DMS153 treated with DMSO at 0.1 percent for 48 hours (cell line): ENCODE measurements around the gene HOXA10.

Experiments
- DNase-seq: peaks from one replicate; lab custom pipeline; 2025; ENCODE audit not compliant: unreplicated experiment; lab: John Stamatoyannopoulos, UW

Gene HOXA10

DNA sequence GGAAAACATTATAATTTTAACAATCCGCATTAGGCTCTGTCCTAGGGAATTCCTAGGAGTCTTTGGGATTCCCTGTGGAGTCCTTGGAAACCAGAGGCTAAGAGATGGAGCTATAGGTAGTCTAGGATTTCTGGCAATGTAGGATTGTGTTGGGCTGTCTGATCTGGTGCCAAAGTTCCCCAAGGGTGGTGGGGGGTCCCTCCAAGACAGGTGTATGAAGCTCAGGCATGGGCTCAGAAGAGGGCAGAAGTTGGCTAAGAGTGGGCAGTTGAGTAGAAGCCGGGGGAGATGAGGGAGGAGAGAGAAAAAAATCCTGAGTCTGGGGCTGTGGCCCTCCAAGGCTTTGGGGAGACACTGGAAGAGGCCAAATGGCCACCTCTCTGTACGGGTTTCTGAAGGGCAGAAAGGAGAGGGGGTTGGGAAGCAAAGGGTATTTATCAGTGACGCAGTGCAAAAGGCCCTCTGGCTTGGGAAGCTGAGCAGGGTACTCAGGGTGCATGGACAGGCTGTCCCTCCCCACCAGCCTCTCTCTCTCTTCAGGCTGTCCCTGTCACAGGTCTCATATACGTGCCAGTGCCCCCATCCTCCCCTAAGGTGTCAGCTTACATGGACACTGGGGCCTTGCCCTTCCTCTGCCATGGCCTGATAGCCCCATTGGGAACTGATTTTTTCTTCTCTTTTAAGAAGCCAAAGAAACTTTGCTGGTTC lies 27.5 kb downstream of the HOXA10 start:
- no peak for DNase-seq

DNA sequence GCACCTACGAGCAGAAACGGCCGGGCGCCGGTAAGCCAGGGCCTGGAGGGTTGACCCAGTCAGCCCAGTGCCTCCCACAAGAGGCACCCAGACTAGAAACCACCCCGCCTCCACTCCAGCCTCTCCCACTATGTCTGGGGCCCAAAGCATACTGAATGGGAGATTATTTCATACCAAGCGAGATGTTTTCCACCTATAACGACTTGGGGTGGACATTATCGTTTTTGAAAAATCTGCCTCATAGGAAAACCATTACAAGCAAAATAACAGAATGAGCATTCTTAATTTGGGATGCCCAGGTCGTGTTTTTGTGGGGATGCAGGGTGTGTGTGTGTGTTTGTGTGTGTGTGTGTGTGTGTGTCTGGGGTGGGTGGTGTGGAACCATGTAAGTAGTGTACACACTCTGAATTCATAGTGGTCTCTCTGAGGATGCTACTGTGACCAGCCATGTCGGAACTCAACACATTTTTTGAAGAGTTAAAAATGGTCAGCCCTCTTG lies 28.2 kb downstream of the HOXA10 start:
- DNase-seq = no peak

DNA sequence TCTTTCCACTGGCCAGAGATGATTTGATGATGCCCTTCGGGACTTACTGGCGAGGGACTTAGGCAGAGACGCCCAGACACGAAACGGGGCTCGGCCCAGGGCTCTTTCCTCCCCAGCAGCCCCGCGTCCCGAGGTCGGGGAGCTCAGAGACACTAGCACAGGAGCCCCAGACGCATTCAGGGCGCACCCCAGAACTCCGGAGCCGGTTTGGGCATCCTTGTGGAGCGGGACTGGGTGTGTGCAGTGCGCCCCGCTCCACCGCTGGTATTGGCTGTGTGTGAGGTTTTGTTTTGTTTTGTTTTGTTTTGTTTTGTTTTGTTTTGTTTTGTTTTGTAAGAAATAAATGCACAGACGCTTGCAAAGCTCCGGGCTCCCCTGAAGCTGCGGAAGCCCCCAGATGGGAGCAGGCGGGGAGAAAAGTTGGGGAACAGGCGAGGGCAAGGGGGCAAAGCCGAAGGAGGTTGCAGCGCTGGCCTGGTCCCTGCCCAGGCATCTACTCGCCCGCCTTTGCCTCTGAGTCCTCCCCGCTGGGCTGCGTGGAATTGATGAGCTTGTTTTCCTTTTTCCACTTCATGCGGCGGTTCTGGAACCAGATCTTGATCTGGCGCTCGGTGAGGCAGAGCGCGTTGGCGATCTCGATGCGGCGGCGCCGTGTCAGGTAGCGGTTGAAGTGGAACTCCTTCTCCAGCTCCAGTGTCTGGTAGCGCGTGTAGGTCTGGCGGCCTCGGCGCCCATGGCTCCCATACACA lies 28.8 kb downstream of the HOXA10 start:
- DNase-seq = no peak

DNA sequence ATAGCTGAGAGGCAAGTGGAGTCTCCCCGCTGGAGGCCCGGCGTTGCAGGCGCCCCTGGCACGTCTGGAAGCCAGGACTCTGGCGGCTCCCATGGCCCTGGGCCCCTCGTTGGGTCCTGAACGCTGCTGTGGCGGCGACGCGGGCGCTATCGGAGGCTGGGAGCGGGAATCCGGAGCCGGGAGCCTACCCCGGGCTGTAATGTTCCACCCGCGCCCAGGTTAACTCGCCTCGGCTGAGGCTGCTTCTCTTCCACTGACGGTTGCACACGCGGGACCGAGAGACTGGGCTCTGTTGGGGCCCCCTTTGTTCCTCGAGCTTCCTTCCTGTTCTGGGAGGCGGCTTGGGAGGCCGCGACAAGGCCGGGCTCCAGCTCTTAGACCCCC lies 29.3 kb downstream of the HOXA10 start:
- no peak for DNase-seq

DNA sequence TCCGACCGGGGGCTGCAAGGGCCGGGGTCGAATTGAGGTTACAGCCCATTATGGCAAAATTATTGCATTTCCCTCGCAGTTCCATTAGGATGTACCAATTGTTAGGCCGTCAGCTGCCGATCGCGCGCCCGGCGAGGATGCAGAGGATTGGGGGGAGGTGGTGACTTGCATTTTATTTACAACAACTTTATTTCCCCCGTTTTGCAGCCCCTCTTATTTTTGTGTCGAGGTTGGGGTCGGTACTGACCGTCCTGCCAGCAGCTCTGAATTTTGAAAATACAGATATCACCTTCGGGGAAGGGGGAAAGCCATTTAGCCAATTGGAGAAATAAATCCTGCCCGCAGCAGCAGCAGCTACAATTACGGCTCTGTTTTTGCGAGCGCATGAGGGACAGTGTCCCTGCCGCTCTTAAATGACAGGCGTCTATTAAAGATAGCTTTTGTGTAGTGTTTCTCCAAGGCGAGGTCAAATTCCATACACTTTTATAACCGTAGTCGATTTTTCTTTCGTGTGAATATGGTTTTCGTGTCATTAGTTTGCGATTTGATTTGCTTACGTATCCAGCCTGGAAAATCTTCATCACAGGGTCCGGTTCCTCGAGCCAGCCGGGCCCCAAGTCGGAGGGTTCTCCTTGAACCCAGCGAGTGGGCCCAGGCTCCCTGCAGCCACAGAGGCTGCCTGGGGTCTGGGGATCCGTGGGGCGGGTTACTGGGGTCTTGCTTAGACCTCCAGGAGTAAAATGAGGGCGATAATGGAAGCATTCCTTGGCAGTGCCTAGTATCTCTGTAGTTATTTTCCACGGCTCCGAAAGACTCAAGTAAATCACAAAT lies 30.0 kb downstream of the HOXA10 start:
- no peak for DNase-seq

DNA sequence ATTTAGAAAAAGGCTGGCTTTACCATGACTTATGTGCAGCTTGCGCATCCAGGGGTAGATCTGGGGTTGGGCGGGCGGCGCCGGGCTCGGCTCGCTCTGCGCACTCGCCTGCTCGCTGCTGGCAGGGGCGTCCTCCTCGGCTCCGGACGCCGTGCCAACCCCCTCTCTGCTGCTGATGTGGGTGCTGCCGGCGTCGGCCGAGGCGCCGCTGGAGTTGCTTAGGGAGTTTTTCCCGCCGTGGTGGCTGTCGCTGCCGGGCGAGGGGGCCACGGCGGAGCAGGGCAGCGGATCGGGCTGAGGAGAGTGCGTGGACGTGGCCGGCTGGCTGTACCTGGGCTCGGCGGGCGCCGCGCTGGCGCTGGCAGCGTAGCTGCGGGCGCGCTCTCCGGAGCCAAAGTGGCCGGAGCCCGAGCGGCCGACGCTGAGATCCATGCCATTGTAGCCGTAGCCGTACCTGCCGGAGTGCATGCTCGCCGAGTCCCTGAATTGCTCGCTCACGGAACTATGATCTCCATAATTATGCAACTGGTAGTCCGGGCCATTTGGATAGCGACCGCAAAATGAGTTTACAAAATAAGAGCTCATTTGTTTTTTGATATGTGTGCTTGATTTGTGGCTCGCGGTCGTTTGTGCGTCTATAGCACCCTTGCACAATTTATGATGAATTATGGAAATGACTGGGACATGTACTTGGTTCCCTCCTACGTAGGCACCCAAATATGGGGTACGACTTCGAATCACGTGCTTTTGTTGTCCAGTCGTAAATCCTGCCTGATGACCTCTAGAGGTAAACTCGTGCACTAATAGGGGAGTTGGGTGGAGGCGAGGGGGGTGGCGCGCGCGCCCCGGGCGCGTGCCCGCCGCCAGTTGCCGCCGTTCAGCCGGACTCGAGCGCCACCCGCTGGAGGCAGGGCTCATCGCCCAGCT lies 30.8 kb downstream of the HOXA10 start, which contains the start of gene HOXA5:
HOXA5 (minus strand) TSS at position 659 of the 927 bp plus-strand sequence; CDS start at position 585, 74 bp downstream.
- DNase-seq = no peak

DNA sequence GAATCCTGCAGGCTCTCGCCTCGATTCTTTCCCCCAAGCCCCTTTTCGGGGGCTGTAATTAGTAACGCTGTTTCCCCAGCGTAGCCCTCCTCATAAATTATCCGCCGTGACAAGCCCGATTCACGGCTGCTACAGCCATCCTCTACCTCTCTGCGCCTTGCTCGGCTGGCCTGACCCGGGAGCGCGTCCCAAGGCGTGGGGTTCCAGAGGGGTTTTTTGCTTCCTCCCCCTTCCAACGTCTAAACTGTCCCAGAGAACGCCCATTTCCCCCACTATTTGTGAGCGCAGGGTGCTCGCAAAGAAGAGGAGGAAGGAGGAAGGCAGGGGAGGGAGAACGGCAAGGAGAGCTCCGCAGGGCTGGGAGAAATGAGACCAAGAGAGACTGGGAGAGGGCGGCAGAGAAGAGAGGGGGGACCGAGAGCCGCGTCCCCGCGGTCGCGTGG lies 31.5 kb downstream of the HOXA10 start:
- no peak for DNase-seq

DNA sequence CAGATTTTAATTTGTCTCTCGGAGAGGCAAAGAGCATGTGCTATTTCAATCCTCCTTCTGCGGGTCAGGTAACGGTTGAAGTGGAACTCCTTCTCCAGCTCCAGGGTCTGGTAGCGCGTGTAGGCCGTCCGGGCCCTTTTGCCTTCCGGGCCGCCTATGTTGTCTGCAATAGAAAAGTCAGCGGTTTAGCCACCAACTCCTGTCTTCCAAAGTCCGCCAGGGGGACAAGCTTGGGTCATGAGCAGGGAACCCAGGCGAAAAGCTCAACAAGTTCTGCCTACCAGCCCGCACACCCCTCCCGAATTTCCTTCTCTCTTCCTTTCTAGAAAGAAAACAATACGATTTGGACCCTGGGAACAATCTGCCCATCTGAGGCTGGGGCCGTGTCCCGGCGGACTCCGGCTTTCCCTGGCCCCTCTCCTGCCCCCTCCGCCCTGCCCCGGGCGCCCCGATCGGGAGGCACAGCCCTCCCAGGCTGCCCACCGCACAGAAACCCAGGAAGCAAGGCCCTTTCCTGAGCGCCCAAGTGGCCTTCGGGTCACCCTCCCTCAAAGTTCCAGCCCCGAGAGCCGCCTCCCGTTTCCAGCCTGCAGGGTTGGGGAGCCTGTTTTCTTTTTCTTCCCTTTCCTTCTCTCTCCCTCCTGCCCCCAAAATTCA lies 32.1 kb downstream of the HOXA10 start:
- DNase-seq = no peak

DNA sequence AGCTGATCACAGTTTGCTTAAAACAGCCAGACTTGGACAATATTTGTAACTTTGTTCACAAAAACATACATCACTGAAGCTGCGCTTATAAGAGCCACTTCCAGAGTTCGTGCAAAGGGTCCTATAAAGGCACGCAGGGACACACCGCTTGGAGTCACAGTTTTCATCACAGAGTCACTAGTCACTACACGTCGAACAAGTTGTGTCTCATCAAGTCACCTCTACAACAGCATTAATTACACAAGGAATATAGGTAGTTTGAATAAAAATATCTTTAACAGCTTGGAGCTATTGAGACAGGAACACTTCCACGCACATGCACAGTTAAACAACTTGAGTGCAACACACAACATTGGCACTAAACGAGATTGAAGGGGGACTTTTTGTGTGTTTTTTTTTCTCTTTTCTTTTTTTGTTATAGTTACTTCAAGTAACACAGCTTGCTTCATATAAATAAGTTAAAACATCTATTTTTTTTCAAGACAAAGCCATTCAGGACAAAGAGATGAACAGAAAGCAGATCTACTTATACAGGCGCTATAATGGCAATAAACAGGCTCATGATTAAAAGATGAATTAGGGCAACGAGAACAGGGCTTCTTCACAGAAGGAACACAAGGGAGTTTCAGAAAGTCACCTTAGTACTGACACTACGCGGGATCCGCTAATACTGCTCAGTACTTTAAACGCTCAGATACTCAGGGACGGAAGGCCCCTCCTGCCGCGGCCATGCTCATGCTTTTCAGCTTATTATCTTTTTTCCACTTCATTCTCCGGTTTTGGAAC lies 32.8 kb downstream of the HOXA10 start:
- DNase-seq = no peak

DNA sequence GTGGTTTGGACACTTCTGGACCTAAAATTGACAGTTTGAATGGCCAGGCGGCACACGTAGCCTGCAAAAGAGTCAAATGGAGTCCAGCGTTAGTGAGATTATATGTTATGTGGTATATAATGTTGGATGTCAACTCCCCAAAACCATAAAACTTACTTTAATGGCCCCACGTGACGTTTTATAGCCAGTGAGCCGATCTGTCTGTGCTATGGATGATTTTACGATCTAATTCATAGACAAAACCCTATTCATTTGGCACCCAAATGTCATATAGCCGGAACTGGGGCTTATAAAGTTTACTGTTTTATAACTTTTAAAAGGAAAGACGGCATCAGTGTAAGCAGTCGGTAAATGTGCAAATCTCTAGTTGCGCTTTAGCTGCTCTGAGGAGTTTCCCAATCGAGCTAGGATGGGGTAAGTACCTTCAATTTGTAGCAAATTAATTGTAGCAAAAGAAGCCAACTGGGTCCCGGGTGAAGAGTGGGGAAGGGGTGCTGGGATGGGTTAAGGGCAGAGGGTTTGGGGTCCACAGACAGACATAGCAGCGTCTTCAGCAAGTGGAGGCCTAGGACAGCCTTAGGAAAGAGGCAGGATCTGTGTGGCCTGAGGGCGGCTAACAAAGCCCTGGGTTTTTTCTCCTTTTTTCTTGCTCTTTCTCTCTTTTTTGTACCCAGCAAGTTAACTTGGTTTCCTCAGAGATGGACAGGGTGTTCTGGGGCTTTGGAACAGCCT lies 33.8 kb downstream of the HOXA10 start:
- no peak for DNase-seq

DNA sequence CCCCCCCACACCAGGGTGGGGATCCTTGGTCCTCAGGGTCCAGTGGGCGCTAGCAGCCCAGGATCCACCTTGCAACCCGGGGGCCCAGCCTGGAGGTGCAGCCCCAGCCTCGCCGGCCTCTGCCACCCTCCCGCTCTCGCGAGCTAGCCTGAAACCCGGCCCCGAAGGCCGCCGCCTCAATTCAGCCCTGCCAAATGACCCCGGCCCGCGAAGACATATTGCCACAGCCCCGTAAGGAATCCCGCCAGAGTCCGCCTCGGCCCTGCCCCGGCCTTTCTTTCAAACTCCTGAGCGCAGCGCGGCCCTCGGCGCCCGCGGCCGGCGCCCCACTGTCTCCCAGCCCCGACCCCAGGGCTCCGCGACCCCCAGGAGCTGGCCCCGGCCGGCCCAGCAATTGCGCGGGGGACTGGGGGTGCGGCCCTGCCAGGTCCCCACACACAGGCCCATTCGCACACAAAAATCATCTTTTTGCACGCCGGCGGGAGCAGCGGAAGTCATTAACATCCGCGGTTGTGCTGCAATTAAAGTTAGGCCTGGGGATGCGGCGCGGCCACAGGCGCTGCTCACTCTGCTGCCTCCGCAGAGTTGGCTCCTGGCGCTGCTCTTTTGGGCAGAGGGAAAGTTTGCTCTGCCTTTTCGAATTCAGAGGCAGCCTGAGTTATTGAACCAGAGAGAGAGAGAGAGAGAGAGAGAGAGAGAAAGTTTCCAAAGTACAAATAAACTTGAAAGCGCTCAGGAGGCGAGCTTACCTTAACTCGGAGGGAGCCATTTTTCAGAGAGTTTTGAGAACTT lies 34.6 kb downstream of the HOXA10 start:
- DNase-seq = no peak

DNA sequence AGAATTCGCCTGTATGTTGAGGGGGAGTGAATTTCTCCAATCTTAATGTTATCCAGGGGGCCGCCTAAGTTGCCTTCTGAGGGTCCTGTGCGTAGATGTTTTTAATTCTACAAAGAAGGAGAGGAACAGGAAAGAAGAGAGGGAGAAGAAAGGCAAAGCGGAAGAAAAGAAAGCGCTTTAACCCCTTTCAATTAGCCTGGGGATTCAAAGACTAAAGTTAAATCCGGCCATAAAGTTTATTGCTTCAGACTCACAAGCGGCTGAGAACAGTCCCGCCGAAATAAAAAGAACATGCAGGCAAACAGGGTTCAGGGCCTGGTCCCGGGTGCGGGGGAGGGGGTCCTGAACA lies 35.2 kb downstream of the HOXA10 start:
- DNase-seq = no peak

DNA sequence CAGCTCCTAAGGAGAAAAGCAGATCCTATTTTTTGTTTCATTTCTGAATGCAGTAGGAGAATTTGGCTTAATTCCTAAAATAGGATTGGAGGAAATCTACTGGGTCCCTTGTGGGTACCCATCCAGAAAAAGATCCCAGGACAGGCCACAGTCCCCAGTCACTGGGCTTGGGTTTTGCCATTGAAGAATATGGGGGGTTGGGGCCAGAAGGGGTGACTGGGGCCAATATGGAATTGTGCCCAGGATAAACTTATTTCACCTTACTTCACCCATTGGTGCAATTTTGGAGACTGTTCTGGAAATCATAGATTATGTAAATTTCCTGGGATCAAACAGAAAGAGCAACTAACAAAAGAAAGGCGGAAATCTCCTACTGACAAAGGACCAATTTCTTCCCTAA lies 35.6 kb downstream of the HOXA10 start:
- no peak for DNase-seq

DNA sequence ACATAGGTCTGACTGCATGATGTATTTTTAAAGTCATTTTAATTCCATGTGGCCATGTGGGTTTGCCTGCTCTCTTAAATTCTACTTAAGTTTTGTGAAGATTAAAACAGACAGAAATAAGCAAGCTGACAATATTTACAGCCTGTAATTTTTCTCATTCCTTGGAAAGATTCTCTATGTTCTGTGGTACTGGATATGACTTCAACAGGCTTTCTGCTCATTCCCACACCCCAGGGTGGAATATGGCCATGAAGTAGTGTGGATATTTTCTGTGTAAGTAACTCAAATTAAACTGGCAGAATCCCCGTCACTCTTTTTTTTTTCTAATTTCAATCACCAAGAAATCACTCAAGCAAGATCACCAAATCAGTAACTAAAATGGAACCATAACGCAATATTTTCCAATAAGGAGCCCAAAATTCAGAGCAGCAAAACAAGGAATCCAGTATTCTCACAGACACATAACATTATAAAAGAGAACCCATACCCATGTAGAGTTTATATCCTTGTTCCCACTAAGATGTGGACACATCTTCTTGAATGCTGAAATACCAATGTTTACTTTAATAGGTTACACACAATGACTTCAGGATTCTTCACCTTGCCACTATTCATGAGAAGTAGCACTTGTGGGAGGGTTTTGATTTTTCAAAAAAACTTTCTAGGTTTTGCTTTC lies 36.3 kb downstream of the HOXA10 start:
- DNase-seq = no peak

DNA sequence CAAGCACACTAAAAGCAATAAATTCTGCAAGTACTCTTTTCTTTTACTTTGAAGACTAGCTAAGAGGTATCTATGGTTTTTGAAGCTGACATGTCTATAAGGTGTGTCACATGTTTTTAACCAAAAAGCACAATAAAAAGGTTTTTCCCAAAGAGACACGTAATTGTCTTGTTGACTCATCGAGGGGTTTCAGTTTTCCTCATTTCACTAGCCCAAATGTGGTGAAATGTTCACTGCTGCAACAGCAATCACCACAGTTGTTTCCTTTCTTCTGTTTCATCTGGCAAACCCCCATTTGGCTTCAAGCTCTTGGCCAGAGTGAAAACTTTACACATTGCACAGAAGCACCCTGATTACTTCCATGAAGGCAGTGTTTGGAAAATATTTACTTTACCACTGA lies 39.7 kb downstream of the HOXA10 start:
- DNase-seq = no peak

DNA sequence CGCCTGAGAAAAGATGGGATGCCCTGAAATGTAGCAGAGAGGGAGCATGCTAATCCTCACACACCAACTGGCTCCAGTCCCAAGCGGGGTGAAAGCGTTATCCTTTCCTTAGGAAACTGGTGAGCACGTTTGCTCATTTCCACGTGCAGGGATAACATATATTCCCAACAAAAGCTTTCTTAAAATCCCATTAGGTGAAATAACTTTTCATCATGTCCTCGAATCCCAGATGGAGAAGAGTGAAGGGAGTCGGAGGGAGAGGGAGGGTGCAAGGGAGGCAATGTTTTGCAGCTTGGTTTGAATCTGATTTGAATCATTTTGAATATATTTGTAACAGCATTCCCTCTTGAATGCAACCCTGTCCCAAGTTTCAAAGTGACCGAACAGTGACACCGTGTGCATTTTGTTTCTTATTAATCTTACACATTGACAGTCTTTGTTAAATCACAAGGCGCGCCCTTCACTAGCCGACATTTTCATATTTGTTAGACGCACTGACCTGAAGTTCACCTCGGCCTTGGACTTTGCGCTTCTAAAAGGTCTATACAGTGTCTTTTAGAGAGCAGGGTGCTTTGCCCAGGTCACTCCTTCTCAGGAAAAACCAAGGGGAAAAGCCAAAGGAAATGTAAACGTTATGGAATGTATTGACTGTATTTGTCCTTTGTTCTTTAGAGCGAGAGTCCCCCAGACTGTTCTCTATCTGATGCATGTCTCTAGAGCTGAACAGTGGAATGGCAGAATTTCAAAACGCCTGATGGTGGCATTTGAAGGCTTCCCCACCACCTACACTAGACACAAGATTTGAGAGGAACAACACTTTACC lies 40.5 kb downstream of the HOXA10 start:
- DNase-seq = no peak
